Sigmoid colon (tissue), 4 donors: ENCODE data around the gene SLC25A51.

ENCODE experiments used
- CTCF ChIP-seq, 4 experiments: fragments of 450-650 bp in 3 of 4; fragments of 200-600 bp in 1 of 4; IDR thresholded peaks; one replicate each; pipeline ENCODE4 v1.5.1; 2016 to 2019; ENCODE audit warnings: antibody characterized with exemption in 4 of 4, mild to moderate bottlenecking in 3 of 4, moderate library complexity in 2 of 4
- EP300 ChIP-seq, 4 donors: sonication (generic); formaldehyde crosslinking; IDR thresholded peaks; one replicate each; pipeline ENCODE4 v1.6.1; 2017; ENCODE audit warnings: antibody characterized with exemption in 4 of 4
- POLR2A ChIP-seq, 2 donors: fragments of 450-650 bp; IDR thresholded peaks; one replicate each; pipeline ENCODE4 v1.6.1; 2016; ENCODE audit warnings: antibody characterized with exemption in 2 of 2, mild to moderate bottlenecking in 2 of 2, moderate library complexity in 2 of 2
- POLR2AphosphoS5 ChIP-seq, 4 donors: sonication (generic); formaldehyde crosslinking; IDR thresholded peaks; one replicate each; pipeline ENCODE4 v1.6.1; 2017; ENCODE audit warnings: antibody characterized with exemption in 4 of 4

GRCh38 chr9:37914701-37915358, 10.9 kb upstream of the SLC25A51 start:
- TF ChIP-seq CTCF (IDR thresholded peaks at IDR 0.05) (no peak), POLR2AphosphoS5 (IDR thresholded peaks at IDR 0.05) (no peak), POLR2A (IDR thresholded peaks at IDR 0.05) (no peak), EP300 (IDR thresholded peaks at IDR 0.05) (no peak)
